Nephron progenitor cell (in vitro differentiated cells): ENCODE measurements around the gene SH3PXD2A.

Experiments
- DNase-seq: peaks from one replicate; pipeline ENCODE4 v3.0.0; 2021
- H3K27ac Mint-ChIP-seq: 2 replicates; pipeline ENCODE4 v1.8.0; 2021; ENCODE audit warnings: mild to moderate bottlenecking, moderate library complexity, mixed read lengths
- H3K27me3 Mint-ChIP-seq: 2 replicates; pipeline ENCODE4 v1.8.0; 2021; ENCODE audit warnings: mild to moderate bottlenecking, low read depth, mixed read lengths; ENCODE audit not compliant: poor library complexity
- H3K36me3 Mint-ChIP-seq: 2 replicates; pipeline ENCODE4 v1.8.0; 2021; ENCODE audit warnings: low read depth, mixed read lengths
- H3K4me1 Mint-ChIP-seq: 2 replicates; pipeline ENCODE4 v1.8.0; 2021; ENCODE audit warnings: mixed read lengths
- H3K4me3 Mint-ChIP-seq: 2 replicates; pipeline ENCODE4 v1.8.0; 2021; ENCODE audit warnings: mild to moderate bottlenecking, moderate library complexity, mixed read lengths
- H3K9me3 Mint-ChIP-seq: 2 replicates; pipeline ENCODE4 v1.8.0; 2021; ENCODE audit warnings: mild to moderate bottlenecking, moderate library complexity, mixed read lengths
- TF ChIP-seq, protein P1 (sequence below): fragments of 200-600 bp; sonication (generic); IDR thresholded peaks from 2 replicates; pipeline ENCODE4 v1.5.0; 2021; ENCODE audit warnings: antibody characterized with exemption

SH3PXD2A gene

DNA sequence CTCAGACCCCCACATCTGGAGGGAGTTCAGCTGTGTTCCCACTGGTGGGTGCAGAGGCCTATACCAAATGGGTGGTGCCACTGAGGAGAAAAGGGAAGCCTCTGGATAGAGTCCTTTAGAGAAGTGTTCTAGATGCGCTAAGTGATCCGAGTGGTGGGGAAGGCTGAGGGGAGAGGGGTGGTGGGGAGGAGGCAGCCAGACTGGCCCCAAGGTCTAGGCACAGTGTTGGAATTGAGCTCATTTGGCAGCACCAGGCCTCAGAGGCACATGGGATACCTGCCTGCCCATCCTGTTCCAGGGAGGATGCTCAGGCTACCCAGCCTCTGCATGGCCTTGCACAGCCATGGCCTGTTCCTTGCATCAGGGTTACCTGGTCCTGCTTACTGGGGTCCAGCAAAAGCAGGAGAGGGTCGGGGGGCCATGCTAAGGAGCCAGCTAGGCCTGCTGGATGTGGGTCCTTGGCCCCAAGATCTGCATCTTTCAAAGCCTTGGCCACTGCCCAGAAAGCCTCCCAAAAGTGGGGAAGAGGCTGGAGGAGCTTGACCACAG, 262.3 kb downstream of the SH3PXD2A start:
- Mint-ChIP-seq H3K27me3 (peaks cover 7% of the 10 kb centered on the region), H3K36me3 (peaks cover 5% of the 10 kb centered on the region), H3K9me3 (peaks cover 4% of the 10 kb centered on the region), H3K4me3 (no peak overlapping the region), H3K27ac (no peak overlapping the region), H3K4me1 (peaks cover 38% of the 10 kb centered on the region)
- DNase-seq, result no peak
- TF ChIP-seq, protein P1, sequence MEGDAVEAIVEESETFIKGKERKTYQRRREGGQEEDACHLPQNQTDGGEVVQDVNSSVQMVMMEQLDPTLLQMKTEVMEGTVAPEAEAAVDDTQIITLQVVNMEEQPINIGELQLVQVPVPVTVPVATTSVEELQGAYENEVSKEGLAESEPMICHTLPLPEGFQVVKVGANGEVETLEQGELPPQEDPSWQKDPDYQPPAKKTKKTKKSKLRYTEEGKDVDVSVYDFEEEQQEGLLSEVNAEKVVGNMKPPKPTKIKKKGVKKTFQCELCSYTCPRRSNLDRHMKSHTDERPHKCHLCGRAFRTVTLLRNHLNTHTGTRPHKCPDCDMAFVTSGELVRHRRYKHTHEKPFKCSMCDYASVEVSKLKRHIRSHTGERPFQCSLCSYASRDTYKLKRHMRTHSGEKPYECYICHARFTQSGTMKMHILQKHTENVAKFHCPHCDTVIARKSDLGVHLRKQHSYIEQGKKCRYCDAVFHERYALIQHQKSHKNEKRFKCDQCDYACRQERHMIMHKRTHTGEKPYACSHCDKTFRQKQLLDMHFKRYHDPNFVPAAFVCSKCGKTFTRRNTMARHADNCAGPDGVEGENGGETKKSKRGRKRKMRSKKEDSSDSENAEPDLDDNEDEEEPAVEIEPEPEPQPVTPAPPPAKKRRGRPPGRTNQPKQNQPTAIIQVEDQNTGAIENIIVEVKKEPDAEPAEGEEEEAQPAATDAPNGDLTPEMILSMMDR, result no peak

DNA sequence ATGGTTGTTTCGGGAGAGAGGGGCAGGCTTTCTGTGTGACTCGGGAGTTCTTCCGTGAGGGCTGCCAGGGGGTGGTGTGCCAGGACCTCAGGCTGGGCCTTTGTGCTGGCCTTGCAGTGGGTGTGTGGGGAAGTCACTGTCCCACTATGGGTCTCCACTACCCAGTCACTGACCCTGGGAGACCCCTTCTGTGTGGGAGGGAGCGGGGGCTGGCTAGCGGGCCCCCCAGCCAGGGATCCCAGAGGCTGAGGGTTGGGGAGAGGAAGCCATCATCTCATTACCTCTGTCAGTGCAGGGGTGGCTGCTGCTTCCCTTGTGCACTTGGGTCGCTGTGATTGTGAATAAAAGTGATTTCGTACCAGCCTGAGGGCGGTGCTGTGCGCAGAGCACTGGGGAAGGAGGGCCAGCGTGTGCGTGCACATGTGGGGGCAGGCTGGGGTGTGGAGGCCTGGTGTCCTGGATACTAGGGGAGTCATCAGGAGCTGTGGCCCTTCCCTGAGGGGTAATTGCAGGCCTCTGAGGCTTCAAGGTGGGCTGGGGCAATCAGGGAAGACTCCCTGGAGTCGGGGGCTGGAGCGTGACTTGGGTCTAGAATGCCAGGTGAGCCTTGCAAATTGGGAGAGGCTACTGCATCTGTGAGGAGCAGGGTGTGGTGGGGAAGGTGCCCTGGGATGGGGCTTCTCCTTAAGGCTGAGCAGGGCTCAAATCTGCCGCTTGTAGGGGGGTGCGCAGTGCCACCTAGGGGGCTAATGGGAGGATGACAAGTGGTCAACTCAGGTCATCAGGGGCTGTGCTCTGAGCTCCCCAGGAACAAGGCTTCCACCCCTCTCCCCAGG, 263.0 kb downstream of the SH3PXD2A start:
- TF ChIP-seq, protein P1, result peak; percentile 84

DNA sequence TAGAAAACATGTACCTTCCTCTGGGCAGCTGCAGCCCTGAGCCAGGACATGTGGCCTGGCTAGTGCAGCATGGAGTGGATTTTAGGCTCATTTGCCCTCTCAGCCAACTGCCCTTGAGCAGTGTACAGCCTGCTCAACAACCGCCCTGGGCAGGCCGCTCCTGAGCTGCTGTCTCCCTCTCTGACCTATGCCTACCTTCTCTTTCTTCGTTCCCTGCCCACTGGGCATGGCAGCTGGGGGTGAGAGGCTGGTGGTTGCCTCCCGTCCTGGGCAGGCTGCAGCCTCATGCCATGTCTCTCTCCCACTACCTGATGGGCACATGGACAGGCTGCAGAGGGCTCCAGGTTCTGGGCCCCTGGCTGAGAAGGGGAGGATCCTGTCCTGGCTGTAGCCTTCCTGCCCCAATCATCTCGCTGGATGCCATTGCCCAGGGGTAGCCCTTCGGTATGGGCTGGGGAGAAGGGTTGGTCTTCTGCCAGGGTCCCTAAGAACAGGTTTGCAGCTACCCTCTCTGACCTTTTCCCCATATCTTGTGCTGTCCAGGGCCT, 264.6 kb downstream of the SH3PXD2A start:
- Mint-ChIP-seq H3K4me1 (peaks cover 19% of the 10 kb centered on the region), H3K4me3 (no peak overlapping the region), H3K27me3 (peaks cover 5% of the 10 kb centered on the region), H3K36me3 (peaks cover 27% of the 10 kb centered on the region), H3K27ac (no peak overlapping the region), H3K9me3 (peaks cover 22% of the 10 kb centered on the region)
- no peak for DNase-seq
- TF ChIP-seq, protein P1, result no peak

More for the DNA sequence above, 263.0 kb downstream of the SH3PXD2A start:
- peak; percentile 67 for DNase-seq
- Mint-ChIP-seq H3K27me3 (peaks cover 7% of the 10 kb centered on the region), H3K9me3 (peaks cover 10% of the 10 kb centered on the region), H3K36me3 (peaks cover 12% of the 10 kb centered on the region), H3K4me1 (peaks cover 31% of the 10 kb centered on the region), H3K27ac (no peak overlapping the region), H3K4me3 (no peak overlapping the region)

DNA sequence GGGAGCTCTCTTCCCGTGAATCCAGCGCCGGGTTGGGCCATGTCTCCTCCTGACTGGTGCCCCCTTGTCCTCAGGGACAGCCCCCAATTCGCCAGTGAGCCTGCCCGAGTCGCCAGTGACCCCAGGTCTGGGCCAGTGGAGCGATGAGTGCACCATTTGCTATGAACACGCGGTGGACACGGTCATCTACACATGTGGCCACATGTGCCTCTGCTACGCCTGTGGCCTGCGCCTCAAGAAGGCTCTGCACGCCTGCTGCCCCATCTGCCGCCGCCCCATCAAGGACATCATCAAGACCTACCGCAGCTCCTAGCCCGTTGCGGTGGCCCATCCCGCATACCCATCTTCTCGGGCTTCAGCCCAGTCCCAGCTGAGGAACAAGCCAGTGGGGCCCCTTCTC, 265.3 kb downstream of the SH3PXD2A start:
- TF ChIP-seq, protein P1, result no peak
- H3K4me3 Mint-ChIP-seq, result no peak overlapping the region
- H3K4me1 Mint-ChIP-seq, result peaks cover 19% of the 10 kb centered on the region
- H3K27me3 Mint-ChIP-seq, result peaks cover 5% of the 10 kb centered on the region
- no peak for DNase-seq
- H3K27ac Mint-ChIP-seq, result no peak overlapping the region
- H3K36me3 Mint-ChIP-seq, result peaks cover 29% of the 10 kb centered on the region
- peaks cover 22% of the 10 kb centered on the region for H3K9me3 Mint-ChIP-seq

DNA sequence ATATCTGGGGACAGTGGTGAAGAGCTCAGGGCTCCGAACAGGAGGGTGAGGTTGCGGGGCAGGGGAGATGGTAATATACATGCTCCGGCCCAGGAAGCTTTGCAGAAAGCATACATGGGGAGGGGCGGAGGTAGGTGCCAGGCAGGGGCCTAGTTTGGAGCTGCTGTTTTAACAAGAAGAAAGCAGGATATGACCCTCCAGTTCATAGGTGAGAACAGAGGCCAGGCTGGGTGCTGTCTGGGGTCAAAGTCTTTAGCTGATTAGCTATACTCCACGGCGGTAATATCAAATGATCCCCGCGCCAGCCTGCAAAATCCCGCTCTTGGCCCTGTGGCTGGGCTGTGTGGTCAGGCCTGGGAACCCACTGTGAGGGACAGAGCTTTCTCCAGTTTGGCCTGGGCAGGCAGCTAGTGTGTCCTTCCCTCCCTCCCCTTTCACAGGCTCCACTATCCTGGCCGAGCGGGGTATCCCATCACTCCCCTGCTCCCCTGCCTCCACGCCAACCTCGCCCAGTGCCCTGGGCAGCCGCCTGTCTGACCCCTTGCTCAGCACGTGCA, 266.2 kb downstream of the SH3PXD2A start:
- TF ChIP-seq, protein P1, result no peak
- Mint-ChIP-seq H3K27ac (peak overlapping the region; percentile 63), H3K4me3 (no peak overlapping the region)

More for the DNA sequence above, 266.2 kb downstream of the SH3PXD2A start:
- peaks cover 7% of the 10 kb centered on the region for H3K27me3 Mint-ChIP-seq
- no peak for DNase-seq
- H3K9me3 Mint-ChIP-seq, result peaks cover 22% of the 10 kb centered on the region
- peaks cover 14% of the 10 kb centered on the region for H3K4me1 Mint-ChIP-seq
- H3K36me3 Mint-ChIP-seq, result peaks cover 29% of the 10 kb centered on the region
